AML-193 (cell line): ENCODE data around the gene URI1.
A peak's percentile ranks its signal among the peaks of the same experiment; 100 is the strongest.

Experiments
- DNase-seq, 2 experiments: peaks; one replicate each; lab custom pipeline; 2025; lab: John Stamatoyannopoulos, UW

URI1 gene

DNA sequence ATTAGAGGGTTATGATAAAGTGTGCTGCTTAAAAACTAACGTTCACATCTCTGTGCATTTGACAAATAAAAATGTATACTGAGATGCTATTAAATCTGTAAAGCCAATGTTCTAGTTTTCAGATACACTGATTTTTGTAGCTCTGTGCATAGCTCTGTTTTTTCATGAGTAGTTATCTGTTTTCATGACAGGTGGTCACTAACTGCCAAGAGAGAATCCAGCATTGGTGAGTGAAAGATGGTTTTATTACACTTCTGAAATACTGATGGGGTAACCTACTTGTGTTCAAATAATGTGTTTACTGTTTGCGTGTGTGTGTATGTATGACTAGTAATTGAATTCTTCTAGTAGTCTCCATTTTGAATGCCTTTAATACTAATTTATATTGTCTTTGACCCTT is 29.0 kb downstream of the URI1 start:
- no peak for DNase-seq

DNA sequence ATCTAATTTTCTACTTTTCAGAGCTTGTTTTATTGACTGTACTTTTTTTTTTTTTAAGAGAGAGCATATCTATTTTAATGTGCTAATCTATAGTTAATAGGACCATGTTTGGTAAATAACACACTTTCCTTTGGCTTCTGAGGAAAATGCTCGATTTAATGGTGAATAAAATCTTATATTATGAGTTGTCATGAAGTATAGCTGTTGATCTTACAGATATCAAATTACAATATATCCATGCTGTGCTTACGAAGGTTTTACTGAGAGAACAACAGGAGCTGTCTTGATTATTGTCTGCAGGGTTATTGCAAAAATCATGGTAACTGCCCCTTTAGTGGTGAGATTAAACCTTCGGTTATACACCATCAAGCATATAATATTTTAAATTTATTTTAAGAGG is 29.6 kb downstream of the URI1 start:
- no peak for DNase-seq

DNA sequence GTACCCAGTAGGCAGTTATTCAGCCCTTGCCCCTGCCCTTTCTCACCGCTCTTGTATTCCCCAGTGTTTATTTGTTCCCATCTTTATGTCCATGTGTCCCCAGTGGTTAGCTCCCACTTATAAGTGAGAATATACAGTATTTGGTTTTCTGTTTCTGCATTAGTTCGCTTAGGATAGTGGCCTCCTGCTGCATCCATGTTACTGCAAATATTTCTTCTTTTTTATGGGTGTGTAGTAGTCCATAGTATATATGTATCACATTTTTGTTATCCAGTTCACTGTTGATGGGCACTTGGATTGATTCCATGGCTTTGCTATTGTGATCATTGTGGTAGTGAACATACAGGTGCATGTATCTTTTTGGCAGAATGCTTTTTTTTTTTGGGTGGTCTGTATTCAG is 32.7 kb downstream of the URI1 start:
- DNase-seq: no peak

DNA sequence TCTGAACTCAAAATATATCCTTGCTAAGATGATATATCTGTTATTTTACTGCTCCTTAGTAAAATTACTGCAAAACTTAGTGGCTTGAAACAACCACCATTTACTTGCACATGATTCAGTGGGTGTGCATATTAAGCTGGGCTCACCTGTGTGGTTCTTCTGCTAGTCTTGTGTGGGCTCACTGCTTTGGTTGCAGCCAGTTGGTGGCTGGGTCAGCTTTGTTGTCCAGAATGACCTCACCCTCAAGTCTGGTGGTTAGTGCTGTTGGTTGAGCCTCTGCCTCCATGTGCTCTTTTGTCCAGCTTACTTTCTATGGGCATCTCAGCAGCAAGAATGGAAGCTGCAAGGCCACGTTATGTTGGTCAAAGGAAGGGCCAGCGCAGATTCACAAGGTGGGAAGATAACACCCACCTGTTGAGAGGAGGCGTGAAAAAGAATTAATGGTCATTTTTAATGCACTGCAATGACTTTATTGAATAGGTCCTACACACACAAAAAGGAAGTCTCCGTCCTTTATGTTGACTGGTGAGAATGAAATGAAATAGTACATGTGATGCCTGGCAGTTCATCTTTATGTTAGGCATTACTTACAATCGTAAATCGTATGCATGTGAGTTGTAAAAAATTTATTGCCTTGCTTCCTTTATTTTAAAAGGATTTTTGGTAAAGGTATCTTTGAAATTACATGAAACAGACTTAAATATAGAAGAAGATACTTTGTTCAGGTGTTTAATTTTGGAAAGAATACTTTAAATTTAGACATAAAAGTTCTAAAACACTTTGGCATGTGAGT is 34.3 kb downstream of the URI1 start:
- no peak for DNase-seq

DNA sequence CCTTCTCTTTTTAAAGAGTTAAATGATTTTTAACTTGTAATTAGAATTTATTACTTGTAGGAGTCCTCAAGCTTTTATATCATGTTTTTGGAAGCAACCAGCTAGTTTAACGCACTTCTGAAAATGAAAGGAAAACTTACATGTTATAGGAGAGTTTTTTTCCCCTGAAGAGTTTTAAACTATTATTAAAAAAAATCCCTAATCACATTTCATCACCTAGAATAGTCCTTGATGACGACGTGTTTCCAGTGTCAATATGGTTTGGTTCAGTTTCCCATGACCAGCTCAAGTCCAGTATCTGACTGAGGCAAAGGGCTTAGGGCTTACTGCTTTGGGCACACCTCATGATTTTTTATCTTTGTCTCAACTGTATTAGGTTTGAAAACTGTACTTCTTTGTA is 36.0 kb downstream of the URI1 start:
- no peak for DNase-seq

DNA sequence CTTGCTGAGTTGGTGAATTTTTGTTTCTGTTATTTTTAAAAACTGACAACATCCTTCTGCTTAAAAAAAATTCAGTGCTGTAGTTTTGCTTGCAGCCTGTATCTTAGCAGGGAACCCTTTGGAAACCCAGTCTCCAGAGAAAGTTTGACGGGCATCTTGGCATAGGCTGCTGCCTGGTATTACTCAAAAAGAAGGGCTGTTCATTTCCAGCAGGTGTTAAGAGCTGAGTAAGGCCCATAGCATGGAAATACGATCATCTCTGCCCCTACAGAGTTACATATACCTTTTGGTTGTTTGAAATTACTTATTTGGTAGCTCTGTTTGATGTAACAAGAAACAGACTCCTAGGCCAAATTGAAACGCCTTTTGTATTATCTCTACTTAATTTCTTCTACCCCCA is 41.5 kb downstream of the URI1 start:
- no peak for DNase-seq

DNA sequence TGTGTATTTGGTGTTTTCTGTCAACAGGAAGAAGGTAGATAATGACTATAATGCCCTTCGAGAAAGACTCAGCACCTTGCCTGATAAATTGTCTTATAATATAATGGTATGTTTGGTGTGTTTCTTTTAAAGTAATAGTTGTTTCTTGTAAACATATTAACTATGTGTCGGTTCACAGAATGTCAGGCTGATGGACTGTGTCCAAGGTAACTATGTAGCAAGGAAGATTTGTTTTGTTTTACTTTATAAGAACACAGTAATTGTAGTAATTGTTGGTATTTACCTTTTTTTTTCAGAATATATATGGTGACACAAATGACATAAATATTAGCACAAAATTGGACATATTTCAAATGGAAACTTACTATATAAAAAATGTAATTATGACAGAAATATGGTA is 43.2 kb downstream of the URI1 start:
- no peak for DNase-seq

DNA sequence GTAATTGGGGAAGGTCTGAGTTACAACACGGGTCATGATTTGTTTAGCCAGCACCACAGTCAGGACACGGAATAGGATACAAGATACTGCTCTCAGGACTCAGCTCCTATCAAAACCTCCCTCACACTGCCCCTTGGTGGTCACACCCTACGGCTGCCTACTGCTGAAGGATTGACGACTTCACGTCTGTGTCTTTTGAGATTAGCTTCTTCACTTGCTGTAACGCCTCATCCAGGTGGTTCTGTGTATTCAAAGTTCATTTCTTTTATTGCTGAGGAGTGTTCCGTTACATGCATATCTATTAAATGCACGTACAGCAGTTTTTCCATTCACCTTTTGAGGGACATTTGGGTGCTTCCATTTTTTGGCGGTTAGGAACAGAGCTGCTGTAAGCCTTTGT is 46.3 kb downstream of the URI1 start:
- no peak for DNase-seq

DNA sequence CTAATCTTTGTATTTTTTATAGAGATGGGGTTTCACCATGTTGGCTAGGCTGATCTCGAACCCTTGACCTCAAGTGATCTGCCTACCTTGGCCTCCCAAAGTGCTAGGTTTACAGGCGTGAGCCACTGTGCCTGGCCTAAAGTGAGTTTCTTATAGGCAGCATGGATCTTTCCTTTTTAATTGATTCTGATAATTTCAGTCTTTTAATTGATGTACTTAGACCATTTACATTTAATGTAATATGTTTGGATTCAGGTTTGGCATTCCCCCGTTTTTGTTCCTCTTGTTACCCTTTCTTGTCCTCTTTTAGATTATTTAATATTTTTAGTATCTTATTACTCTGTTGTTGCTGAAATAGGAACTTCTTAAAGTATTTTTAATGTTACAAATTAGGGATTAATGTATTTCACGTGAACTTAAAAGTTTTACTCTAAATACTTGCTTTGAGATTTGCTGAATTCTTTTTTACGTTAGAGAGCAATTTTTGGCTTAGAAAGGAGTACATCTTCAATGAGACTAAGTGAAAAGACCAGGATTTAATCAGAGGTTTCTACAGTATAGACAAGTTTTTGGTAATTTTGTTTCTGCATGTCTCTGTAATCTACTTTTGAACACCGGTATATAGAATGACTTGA is 50.3 kb downstream of the URI1 start:
- no peak for DNase-seq

DNA sequence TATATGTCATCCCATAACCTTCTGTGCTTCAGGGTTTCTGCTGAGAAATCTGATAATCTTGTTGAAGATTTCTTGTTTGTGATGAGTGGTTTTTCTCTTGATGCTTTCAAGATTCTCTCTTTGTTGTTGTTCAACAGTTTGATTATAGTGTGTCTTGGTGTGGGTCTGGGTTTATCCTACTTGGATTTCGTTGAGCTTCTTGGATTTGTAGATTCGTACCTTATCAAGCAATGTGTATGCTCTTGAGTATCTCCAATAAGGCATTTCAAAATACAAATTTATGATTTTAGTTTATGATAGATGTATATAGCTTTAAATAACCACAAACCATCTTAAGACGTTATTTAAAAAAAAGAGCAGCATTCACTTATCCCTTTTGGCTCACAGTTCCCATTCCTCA is 57.5 kb downstream of the URI1 start:
- DNase-seq: no peak

DNA sequence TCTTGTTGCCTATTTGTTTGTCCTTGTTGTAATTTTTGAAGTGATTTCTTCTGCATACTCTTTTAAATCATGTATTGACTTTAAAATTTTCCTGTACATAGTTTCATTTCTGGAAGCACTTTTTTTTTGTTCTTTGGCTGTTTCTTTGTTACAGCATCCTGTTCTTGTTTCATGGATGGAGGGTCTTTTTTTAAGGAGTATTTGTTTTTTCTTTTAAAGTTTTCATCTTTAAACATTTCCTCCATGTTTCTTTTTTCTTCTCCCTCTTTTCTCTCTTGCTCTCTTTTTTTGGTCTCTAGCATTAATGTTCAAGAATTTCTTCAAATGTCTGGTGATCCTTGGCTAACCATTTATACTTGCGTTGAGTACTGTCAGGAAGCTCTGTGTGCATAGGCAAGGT is 58.8 kb downstream of the URI1 start:
- DNase-seq: no peak

DNA sequence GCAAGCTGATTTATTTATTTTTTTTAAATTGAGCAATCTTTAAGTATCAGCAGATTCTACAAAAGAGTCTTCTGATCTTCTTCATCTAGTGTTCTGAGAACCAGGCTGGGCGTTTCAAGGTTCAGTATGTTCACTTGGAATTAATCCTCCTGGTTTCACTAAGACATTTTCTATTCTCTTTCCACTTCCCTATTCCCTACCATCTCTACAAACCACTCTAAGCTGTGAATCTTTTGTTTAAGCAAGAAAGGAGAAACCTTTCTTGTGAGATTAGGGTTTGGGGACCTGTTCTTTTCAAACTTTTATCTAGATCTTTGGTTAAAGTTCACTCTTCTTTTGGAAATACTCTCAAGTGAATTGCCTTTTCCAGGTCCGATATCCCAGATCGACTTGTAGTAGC is 59.3 kb downstream of the URI1 start:
- DNase-seq: no peak

DNA sequence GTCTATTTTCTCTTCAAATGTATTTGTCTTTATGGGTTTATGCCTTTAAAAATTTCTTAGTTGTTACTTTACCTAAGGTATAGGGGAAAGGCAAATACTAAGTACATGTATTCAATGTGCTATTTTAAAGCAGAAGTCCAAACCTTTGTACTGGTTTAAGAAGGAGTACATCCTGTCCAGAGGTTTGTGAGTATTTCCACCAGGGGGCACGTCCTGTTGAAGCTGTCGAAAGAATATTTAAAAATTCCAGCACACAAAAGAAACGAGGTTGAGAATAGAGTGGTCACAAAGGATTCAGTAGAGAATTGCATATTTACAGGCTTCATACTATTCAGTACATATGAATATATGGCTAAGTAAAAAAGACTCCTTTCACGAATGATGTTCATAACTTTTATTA is 59.8 kb downstream of the URI1 start:
- no peak for DNase-seq

DNA sequence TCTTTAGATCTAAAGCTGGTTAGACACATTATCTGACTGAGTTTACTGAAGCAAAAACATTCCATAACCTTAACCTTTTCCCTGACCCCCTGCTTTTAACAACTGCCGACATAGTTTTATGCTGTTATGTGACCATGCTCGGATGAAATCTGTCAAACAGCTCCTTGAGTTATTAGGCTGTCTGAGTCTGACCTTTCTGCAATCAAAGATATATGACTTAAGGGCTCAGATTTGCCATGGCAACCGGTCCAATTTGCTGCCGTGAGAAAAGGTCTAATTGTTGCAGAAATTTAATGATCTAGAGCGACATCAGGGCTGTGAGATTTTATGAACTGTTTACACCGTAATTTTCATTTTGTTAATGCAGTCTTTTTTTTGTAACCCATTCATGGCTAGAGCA is 61.8 kb downstream of the URI1 start:
- DNase-seq: no peak

DNA sequence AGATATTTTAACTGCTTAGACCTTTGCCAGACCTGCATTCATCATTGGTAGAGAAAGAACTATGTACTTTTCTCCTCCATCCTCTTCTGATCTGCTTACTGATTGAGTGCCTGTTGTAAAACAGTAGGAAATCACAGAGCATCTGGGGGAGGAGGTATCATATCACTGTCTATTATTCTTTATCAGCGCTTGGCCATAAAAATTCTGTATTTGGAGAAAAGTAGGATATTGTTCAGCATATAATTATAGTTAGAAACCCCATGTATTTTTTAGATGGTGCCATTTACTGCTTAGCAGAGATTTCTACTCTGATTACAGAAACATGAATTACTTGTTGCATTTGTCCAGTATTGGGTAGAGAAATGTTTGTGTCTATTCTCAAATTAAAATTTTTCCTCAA is 62.4 kb downstream of the URI1 start:
- no peak for DNase-seq

DNA sequence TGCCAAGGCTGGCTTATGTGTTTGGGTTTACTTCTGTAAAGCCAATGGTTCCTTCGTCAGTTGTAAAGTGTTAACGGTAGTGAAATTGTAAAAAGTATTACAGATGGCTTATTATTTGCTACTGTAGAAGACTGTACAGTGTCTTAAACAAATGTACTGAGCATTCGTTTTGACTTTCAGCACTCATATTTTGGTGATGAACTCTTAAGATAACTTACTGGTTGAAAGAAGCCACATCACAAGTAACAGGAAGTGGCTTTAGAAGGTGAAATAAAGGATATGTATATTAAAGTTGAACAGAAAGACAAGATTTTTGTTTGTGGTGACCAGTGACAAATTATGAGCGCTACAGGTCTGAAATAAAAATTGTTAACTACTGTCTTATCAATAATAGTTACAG is 64.2 kb downstream of the URI1 start:
- no peak for DNase-seq

DNA sequence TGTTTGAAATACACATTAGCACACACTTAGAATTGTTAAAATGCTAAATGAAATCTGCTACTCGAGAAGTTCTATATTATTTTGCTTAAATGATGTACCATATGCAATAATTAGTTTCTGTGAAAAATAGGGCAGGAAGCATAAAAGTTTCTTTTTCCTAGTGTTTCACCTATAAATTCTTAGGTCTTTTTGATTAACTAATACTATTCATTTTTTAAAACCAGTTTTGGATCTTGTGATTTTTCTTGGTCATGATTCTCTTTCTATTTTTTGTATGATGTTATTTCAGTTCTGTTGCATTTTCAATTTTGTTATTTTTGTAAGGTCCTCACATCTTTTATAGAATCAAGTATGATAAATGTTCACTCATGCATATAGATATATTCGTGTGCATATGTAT is 66.1 kb downstream of the URI1 start:
- no peak for DNase-seq

DNA sequence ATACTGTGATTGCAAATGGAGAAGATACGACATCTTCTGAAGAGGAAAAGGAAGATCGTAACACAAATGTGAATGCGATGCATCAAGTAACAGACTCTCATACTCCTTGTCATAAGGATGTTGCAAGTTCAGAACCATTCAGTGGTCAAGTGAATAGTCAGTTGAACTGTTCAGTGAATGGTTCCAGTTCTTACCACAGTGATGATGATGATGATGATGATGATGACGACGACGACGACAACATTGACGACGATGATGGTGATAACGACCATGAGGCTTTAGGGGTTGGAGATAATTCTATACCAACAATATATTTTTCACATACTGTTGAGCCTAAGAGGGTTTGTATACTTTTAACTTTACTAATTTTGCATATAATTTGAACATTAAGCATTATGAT is 67.0 kb downstream of the URI1 start:
- no peak for DNase-seq

DNA sequence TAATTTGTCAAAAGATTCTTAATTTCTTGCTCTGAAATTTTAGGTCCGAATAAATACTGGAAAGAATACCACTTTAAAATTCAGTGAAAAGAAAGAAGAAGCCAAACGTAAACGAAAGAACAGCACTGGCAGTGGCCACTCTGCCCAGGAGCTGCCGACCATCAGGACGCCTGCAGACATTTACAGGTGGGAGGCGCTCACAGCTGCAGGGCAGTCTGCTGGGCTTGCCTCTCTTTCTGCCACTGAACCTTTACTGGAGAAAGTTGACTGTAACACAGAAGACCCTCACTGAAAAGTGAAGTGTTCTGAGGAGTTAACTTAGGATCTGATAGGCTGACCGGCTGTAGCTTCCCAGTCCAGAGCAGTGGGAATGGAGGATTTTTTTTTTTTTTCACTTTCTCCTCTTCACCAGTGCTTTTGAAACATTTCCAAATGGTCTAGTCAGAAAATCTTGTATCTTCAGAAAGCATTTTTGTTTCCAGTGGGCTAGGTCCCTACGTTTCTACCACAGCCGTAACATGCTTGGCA is 69.1 kb downstream of the URI1 start:
- no peak for DNase-seq

DNA sequence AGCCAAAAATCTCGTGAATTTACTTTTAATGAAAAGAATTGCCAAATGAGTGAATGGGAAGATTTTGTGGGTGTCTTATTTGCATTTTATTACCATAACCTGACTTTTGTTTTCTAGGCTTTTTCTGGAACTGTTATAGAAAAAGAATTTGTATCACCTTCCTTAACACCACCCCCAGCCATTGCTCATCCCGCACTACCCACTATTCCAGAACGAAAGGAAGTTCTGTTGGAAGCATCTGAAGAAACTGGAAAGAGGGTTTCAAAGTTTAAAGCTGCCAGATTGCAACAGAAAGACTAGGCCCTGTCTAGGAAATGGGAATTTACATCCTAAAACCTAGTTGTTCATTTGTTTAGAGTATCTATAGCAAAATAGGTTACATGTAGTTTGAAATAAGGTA is 72.7 kb downstream of the URI1 start:
- DNase-seq: no peak

DNA sequence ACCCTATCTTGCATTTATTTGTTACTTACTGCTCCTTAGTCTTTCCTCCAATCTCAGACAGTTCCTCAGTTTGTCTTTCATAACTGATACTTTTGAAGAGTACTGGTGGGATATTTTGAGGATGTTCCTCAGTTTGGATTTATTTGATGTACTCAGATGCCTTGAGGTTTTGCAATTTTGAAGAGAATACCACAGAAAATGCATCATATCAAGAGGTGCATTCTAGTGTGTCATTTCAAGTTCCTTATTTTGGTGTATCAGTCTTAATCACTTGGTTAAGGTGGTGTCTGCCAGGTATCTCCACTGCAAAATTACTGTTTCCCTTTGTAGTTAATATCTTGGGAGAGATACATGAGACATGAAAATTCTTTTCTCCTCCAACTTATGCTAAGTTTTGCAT is 75.1 kb downstream of the URI1 start:
- no peak for DNase-seq

DNA sequence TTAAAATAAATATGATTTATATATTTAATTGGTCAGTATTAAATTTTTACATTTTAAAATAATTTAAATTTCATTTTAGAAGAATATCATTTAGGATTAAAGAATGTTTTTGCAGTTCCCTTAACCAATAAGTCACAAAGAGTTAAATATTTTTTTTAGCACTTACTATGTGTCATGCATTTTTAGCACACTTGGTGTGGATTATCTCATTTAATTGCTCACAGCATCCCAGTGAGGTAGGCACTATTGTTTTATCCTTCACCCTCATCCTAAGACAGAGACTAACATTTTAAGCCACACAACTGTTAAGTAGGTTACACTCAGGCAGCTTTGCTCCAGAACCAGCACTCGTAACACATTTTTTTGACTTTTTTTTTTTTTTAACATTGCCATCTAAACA is 78.2 kb downstream of the URI1 start:
- no peak for DNase-seq

DNA sequence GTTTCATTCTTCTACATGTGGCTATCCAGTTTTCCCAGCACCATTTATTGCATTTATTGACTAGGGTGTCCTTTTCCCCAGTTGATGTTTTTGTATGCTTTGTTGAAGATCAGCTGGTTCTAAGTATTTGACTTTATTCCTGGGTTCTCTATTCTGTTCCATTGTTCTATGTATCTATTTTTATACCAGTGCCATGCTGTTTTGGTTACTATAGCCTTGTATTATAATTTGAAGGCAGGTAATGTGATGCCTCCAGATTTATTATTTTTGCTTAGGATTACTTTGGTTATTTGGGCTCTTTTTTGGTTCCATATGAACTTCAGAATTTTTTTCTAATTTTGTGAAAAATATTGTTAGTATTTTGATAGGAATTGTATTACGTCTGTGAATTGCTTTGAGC is 80.6 kb downstream of the URI1 start:
- DNase-seq: no peak

DNA sequence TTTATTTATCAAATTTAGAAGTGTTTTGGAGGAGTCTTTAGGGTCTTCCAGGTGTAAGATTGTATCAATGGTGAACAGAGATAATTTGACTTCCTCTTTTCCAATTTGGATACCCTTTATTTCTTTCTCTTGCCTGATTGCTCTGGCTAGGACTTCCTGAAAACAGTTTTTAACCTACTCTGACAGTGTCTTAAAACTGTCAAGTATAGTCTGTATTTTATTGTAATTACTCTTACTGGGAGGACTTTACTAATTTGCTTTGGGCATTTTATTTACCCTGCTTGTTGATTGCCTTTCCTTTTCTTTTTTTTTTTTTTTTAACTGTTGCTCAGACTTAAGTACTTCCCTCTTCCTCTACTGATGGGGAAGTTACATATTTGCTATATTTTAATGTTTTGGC is 81.3 kb downstream of the URI1 start:
- DNase-seq: peak; percentile 19 to 32
